SK-N-SH (cell line): Measurements from ENCODE around the gene SPRR1A. TPM values are rescaled to one million over a fixed set of nuclear protein-coding genes. Genes with fewer than 3 reads are reported as not detected.

Experiments
- CTCF ChIA-PET: fragments of 300-600, 350-600 bp; formaldehyde crosslinking; extraction: SDS; loops from one replicate; lab custom pipeline; 2021; lab: Yijun Ruan, JAX
- POLR2A ChIA-PET: fragments of 350-600 bp; sonication (Branson Sonifier 250); formaldehyde crosslinking; extraction: SDS; loops from one replicate; lab custom pipeline; 2020; ENCODE audit warnings: antibody characterized with exemption, inconsistent platforms; lab: Yijun Ruan, JAX
- DNase-seq: peaks from one replicate; pipeline ENCODE4 v3.0.0; 2012
- H2AFZ ChIP-seq: fragments of 200-600 bp; sonication (generic); 2 replicates; pipeline ENCODE4 v1.8.1; 2016; ENCODE audit warnings: antibody characterized with exemption, mild to moderate bottlenecking, low read depth
- H3F3A ChIP-seq: fragments of 200-600 bp; sonication (generic); replicated peaks from 2 replicates; pipeline ENCODE3; 2016; ENCODE audit warnings: antibody characterized with exemption, mild to moderate bottlenecking; ENCODE audit not compliant: insufficient read depth
- H3K27ac ChIP-seq, 2 experiments: fragments of 200-500 bp in 1 of 2; fragments of 200-600 bp in 1 of 2; sonication (Bioruptor generic) in 1 of 2; sonication (generic), shearing (Covaris generic) in 1 of 2; 2 replicates each; pipeline versions ENCODE4 v1.5.1 to v1.6.1; 2014 to 2016; ENCODE audit warnings: low read depth in 2 of 2, inconsistent platforms in 1 of 2, low read length in 1 of 2, mild to moderate bottlenecking in 1 of 2, mixed read lengths in 1 of 2
- H3K27me3 ChIP-seq: fragments of 200-600 bp; sonication (generic), shearing (Covaris generic); 2 replicates; pipeline ENCODE4 v1.6.1; 2016; ENCODE audit warnings: mixed run types; ENCODE audit not compliant: insufficient read depth
- H3K36me3 ChIP-seq, 2 experiments: fragments of 200-500 bp in 1 of 2; fragments of 200-600 bp in 1 of 2; sonication (Bioruptor generic) in 1 of 2; sonication (generic) in 1 of 2; replicated peaks in 1 of 2; 2 replicates each; pipeline versions ENCODE3 to v1.5.1; 2014 to 2016; ENCODE audit warnings: low read length in 1 of 2, mild to moderate bottlenecking in 1 of 2; ENCODE audit not compliant: insufficient read depth in 2 of 2, control insufficient read depth in 1 of 2
- H3K4me1 ChIP-seq, 2 experiments: fragments of 200-500 bp in 1 of 2; fragments of 200-600 bp in 1 of 2; sonication (Bioruptor generic) in 1 of 2; sonication (generic), shearing (Covaris generic) in 1 of 2; 2 replicates each; pipeline versions ENCODE4 v1.5.1 to v1.6.1; 2014 to 2016; ENCODE audit warnings: low read depth in 1 of 2, low read length in 1 of 2, mixed run types in 1 of 2; ENCODE audit not compliant: insufficient read depth in 2 of 2, control insufficient read depth in 1 of 2
- H3K4me2 ChIP-seq: fragments of 200-600 bp; sonication (generic), shearing (Covaris generic); 2 replicates; pipeline ENCODE4 v1.6.1; 2017; ENCODE audit warnings: mixed run types
- H3K4me3 ChIP-seq, 2 experiments: fragments of 200-500 bp in 1 of 2; fragments of 200-600 bp in 1 of 2; sonication (Bioruptor generic) in 1 of 2; sonication (generic), shearing (Covaris generic) in 1 of 2; 2 replicates each; pipeline versions ENCODE4 v1.5.1 to v1.8.1; 2014 to 2016; ENCODE audit warnings: low read depth in 2 of 2, inconsistent platforms in 1 of 2, low read length in 1 of 2, mild to moderate bottlenecking in 1 of 2, mixed read lengths in 1 of 2, moderate library complexity in 1 of 2
- H3K79me2 ChIP-seq: fragments of 200-600 bp; sonication (generic); 2 replicates; pipeline ENCODE4 v1.8.1; 2017; ENCODE audit warnings: mild to moderate bottlenecking; ENCODE audit not compliant: insufficient read depth
- H3K9ac ChIP-seq: fragments of 200-600 bp; sonication (generic); 2 replicates; pipeline ENCODE4 v1.6.1; 2017; ENCODE audit warnings: mixed run types
- H3K9me2 ChIP-seq: fragments of 200-600 bp; sonication (generic); 2 replicates; pipeline ENCODE4 v1.6.1; 2017; ENCODE audit warnings: mixed run types
- H3K9me3 ChIP-seq: fragments of 200-600 bp; sonication (generic); 2 replicates; pipeline ENCODE4 v1.6.1; 2017; ENCODE audit warnings: mixed run types, mild to moderate bottlenecking, moderate library complexity
- H4K20me1 ChIP-seq: fragments of 200-600 bp; sonication (generic); 2 replicates; pipeline ENCODE4 v1.6.1; 2017; ENCODE audit warnings: mild to moderate bottlenecking, mixed run types; ENCODE audit not compliant: insufficient read depth
- CHD2 ChIP-seq: fragments of 150-350 bp; IDR thresholded peaks from 2 replicates; pipeline ENCODE4 v1.6.1; 2018; ENCODE audit warnings: low read length; ENCODE audit not compliant: partially characterized antibody
- CTCF ChIP-seq: fragments of 200-600 bp; sonication (generic); IDR thresholded peaks from 2 replicates; pipeline ENCODE4 v1.6.1; 2017; ENCODE audit warnings: antibody characterized with exemption, mild to moderate bottlenecking, moderate library complexity
- ELF1 ChIP-seq: IDR thresholded peaks from 2 replicates; pipeline ENCODE4 v1.4.0; 2012
- EP300 ChIP-seq, 2 experiments: IDR thresholded peaks; 2 replicates each; pipeline versions ENCODE4 v1.4.0 to v1.6.1; 2012; ENCODE audit warnings: borderline replicate concordance in 1 of 2, low read depth in 1 of 2, low read length in 1 of 2
- FOXJ3 ChIP-seq: sonication (generic); formaldehyde crosslinking; IDR thresholded peaks from 2 replicates; pipeline ENCODE4 v1.5.1; 2020; ENCODE audit warnings: mild to moderate bottlenecking, missing genetic modification reagents
- FOXM1 ChIP-seq: IDR thresholded peaks from 2 replicates; pipeline ENCODE4 v1.4.0; 2012; ENCODE audit warnings: low read depth, mild to moderate bottlenecking
- GATA2 ChIP-seq: sonication (generic); formaldehyde crosslinking; IDR thresholded peaks from 2 replicates; pipeline ENCODE4 v1.5.0; 2020; ENCODE audit warnings: mild to moderate bottlenecking, missing genetic modification reagents
- IRF3 ChIP-seq: fragments of 150-350 bp; IDR thresholded peaks from 2 replicates; pipeline ENCODE4 v1.6.1; 2016; ENCODE audit warnings: mild to moderate bottlenecking, low read depth, low read length
- MEF2A ChIP-seq: IDR thresholded peaks from 2 replicates; pipeline ENCODE4 v1.4.0; 2012; ENCODE audit warnings: low read depth, borderline replicate concordance
- POLR2AphosphoS5 ChIP-seq: IDR thresholded peaks from 2 replicates; pipeline ENCODE4 v1.6.1; 2012; ENCODE audit warnings: low read depth, low read length
- RAD21 ChIP-seq: IDR thresholded peaks from 2 replicates; pipeline ENCODE4 v1.6.1; 2012; ENCODE audit warnings: mild to moderate bottlenecking, low read length
- RCOR1 ChIP-seq: fragments of 150-350 bp; IDR thresholded peaks from 2 replicates; pipeline ENCODE4 v1.6.1; 2017; ENCODE audit warnings: antibody characterized with exemption, low read length
- REST ChIP-seq: IDR thresholded peaks from 2 replicates; pipeline ENCODE4 v1.6.1; 2012; ENCODE audit warnings: mild to moderate bottlenecking, low read depth, low read length, moderate library complexity
- RFX5 ChIP-seq: IDR thresholded peaks from 2 replicates; pipeline ENCODE4 v1.6.1; 2012; ENCODE audit warnings: mild to moderate bottlenecking, improper control_type of control experiment, low read length
- RXRA ChIP-seq: IDR thresholded peaks from 2 replicates; pipeline ENCODE4 v1.4.0; 2012; ENCODE audit warnings: low read depth, mild to moderate bottlenecking, borderline replicate concordance
- SIN3A ChIP-seq: IDR thresholded peaks from 2 replicates; pipeline ENCODE4 v1.6.1; 2012; ENCODE audit warnings: low read depth, mild to moderate bottlenecking, low read length, moderate library complexity, borderline replicate concordance
- TCF12 ChIP-seq: IDR thresholded peaks from 2 replicates; pipeline ENCODE4 v1.4.0; 2012
- TEAD4 ChIP-seq: IDR thresholded peaks from 2 replicates; pipeline ENCODE4 v1.4.0; 2012; ENCODE audit warnings: mild to moderate bottlenecking, borderline replicate concordance; ENCODE audit not compliant: insufficient read depth
- USF1 ChIP-seq: IDR thresholded peaks from 2 replicates; pipeline ENCODE4 v1.4.0; 2012; ENCODE audit warnings: low read depth, borderline replicate concordance
- ZBTB33 ChIP-seq: IDR thresholded peaks from 2 replicates; pipeline ENCODE4 v1.4.0; 2012; ENCODE audit warnings: low read depth, borderline replicate concordance
- polyA plus RNA-seq, 3 experiments: library from polyadenylated mRNA; depleted of rRNA; stranded (reverse); fragments of >200 nt; gene quantifications; 2 replicates each; pipeline ENCODE4 v1.2.3, GENCODE V29; 2012

The SPRR1A gene
- polyA plus RNA-seq, 1 of the 3 experiments (the other 2 are of a cell fraction) = not detected

- Histone ChIP-seq H3K4me1 (no peaks in the 10 kb centered on the region), H3K79me2 (no peaks in the 10 kb centered on the region), H3K9ac (no peak within 1 kb of the TSS), H3K36me3 (no peaks in the 10 kb centered on the region), H2AFZ (no peak within 1 kb of the TSS), H3K9me3 (no peaks in the 10 kb centered on the region), H3K27ac (no peak within 1 kb of the TSS), H3K4me2 (no peak within 1 kb of the TSS), H4K20me1 (no peaks in the 10 kb centered on the region), H3F3A (no peaks in the 10 kb centered on the region), H3K9me2 (no peaks in the 10 kb centered on the region), H3K27me3 (no peaks in the 10 kb centered on the region), H3K4me3 (no peak within 1 kb of the TSS)
- DNase-seq = no peak
- POLR2A ChIA-PET = no interaction called here
- TF ChIP-seq RXRA (no peak), EP300 (IDR thresholded peaks at IDR 0.05; ENCODE audit: borderline replicate concordance in 1 of 2, low read depth in 1 of 2, low read length in 1 of 2) (no peak), REST (no peak), CHD2 (no peak)
- CTCF ChIA-PET = no interaction called here
These were observed 47.0 kb downstream of the SPRR1A start, which contains the start of gene SPRR1B for GRCh38 chr1:153030895-153031294. SPRR1B (plus strand) TSS chr1:153031203; CDS start chr1:153032346, 1,143 bp downstream.

GRCh38 chr1:153032073-153032472 lies 48.2 kb downstream of the SPRR1A start:
- Histone ChIP-seq H3K27me3 (no peaks in the 10 kb centered on the region), H3K4me3 (no peak overlapping the region), H3K79me2 (no peaks in the 10 kb centered on the region), H3K36me3 (no peaks in the 10 kb centered on the region), H3K9ac (no peak overlapping the region), H3K4me2 (no peak overlapping the region), H3K4me1 (no peaks in the 10 kb centered on the region), H4K20me1 (no peaks in the 10 kb centered on the region), H2AFZ (no peak overlapping the region), H3K27ac (no peak overlapping the region), H3K9me2 (no peaks in the 10 kb centered on the region), H3F3A (no peaks in the 10 kb centered on the region), H3K9me3 (no peaks in the 10 kb centered on the region)
- no peak for DNase-seq
- CTCF ChIA-PET = no interaction called here
- POLR2A ChIA-PET = no interaction called here
- TF ChIP-seq ELF1 = no peak
- no peak for TF ChIP-seq IRF3
- TF ChIP-seq GATA2 (CRISPR knock-in tag) = no peak
- TF ChIP-seq USF1 = no peak
- no peak for TF ChIP-seq ZBTB33
- no peak for TF ChIP-seq FOXM1
- TF ChIP-seq MEF2A = no peak
- no peak for TF ChIP-seq RCOR1
- TF ChIP-seq CHD2 = no peak
- TF ChIP-seq RAD21 = no peak
- TF ChIP-seq RFX5 = no peak
- TF ChIP-seq TCF12 = no peak
- no peak for TF ChIP-seq SIN3A
- no peak for TF ChIP-seq EP300 (IDR thresholded peaks at IDR 0.05; ENCODE audit: borderline replicate concordance in 1 of 2, low read depth in 1 of 2, low read length in 1 of 2)
- no peak for TF ChIP-seq CTCF
- TF ChIP-seq POLR2AphosphoS5 = no peak
- no peak for TF ChIP-seq FOXJ3 (CRISPR knock-in tag)
- TF ChIP-seq TEAD4 = no peak
- no peak for TF ChIP-seq RXRA
